ENCODE data around the gene ADAMTSL5.

Gene ADAMTSL5

DNA sequence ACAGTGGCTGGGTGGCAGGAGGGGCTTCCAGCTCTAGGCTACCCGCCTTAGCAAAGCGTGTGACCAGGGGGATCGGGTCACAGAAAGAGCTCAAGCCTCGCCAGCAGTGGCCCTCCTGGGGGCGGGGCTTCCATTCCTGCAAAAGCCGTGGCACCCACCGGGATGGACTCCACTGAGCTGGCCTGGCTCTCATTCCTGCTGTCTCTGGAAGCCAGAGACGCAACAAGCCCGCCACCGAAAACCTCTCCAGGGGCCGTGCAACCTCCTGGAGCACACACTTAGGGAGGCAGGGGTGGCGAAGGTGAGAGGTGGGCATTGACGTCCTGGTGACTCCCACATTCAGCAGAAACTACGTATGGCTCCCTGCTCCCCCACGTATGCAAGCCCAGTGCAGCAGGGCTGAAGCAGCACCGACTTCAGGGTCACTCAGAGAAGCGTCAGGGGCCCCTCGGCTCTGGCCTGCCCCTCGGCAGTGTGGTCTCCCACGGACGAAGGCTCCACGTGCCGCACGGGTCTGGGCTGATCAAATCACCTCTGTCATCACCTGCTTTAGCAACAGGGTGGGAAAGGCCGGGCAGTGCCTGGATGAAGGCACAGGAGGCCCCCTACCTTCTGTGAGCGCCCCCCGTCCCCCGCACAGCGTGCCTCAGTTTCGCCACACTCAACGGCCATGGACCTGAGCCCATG, 36.9 kb downstream of the ADAMTSL5 start:
- H3K27ac ChIP-seq: no peak overlapping the region
- TF ChIP-seq ZFX (IDR thresholded peaks at IDR 0.05): no peak
- TF ChIP-seq, protein P1, sequence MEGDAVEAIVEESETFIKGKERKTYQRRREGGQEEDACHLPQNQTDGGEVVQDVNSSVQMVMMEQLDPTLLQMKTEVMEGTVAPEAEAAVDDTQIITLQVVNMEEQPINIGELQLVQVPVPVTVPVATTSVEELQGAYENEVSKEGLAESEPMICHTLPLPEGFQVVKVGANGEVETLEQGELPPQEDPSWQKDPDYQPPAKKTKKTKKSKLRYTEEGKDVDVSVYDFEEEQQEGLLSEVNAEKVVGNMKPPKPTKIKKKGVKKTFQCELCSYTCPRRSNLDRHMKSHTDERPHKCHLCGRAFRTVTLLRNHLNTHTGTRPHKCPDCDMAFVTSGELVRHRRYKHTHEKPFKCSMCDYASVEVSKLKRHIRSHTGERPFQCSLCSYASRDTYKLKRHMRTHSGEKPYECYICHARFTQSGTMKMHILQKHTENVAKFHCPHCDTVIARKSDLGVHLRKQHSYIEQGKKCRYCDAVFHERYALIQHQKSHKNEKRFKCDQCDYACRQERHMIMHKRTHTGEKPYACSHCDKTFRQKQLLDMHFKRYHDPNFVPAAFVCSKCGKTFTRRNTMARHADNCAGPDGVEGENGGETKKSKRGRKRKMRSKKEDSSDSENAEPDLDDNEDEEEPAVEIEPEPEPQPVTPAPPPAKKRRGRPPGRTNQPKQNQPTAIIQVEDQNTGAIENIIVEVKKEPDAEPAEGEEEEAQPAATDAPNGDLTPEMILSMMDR (conservative IDR thresholded peaks at IDR 0.05): no peak

DNA sequence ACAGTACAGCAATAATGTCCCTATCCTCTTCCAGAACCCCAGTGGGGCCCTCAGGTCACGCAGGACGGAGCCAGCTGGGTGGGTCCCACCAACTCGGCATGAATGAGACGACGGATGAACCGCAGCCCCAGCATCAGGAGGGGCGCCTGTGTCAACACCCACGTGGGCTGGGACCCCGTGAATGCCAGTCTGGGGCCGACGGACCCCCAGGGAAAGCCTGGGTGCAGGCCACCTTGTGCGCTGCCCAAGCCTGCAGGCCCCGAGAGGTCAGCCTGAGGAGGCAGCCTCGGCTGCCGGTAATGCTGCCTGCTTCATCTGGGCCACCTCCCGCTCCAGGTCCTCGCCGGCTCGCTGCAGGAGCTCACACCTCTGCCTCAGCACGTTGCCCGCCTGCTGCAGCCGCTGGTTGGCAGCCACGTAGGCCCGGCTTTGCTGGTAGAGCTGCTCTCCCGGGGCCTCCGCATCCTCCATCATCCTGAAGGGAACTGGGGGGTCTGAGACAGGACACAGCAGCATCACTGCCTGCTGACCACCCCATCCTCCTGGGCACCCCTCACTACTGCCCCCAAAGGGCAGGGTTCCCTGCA, 38.0 kb downstream of the ADAMTSL5 start:
- H3K27ac ChIP-seq: no peak overlapping the region
- TF ChIP-seq ZFX (IDR thresholded peaks at IDR 0.05): no peak
- TF ChIP-seq, protein P1 (conservative IDR thresholded peaks at IDR 0.05): no peak

DNA sequence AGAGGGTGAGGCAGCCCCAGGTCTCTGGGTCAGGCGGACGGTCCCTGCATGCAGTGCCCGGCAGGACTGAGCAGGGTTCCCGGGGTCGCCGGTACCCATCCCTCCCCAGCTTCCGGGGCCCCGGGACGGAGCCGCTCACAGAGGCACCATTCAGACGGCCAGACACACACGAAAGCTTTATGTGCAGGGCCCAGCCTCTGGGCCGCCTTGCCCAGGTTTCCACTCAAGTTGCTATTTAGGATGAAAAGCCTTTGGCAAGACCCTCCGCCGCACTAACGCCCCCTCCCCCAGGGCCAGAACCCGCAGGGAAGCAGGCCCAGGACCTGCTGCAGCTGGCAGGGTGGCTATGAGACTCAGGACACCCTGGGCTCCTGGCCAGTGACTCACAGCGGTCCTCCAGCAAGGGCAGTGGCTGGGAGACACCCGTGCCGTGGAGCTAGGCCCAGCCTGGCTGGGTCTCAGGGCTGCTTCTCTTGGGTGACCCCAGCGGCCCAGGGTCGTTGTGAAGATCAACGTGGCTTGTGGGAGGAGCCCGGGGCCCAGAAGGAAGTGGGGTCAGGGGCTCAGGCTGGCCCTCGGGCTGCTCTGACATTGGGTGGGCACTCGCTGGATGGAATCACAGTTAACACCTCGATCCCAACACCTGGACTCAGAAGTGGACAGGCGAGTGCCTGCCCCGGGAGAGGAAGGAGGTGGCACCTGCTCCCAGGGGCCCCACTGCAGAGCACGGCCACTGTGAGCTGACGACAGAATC, 38.6 kb downstream of the ADAMTSL5 start:
- no peak overlapping the region for H3K27ac ChIP-seq
- TF ChIP-seq, protein P1 (conservative IDR thresholded peaks at IDR 0.05): no peak
- TF ChIP-seq ZFX (IDR thresholded peaks at IDR 0.05): no peak

DNA sequence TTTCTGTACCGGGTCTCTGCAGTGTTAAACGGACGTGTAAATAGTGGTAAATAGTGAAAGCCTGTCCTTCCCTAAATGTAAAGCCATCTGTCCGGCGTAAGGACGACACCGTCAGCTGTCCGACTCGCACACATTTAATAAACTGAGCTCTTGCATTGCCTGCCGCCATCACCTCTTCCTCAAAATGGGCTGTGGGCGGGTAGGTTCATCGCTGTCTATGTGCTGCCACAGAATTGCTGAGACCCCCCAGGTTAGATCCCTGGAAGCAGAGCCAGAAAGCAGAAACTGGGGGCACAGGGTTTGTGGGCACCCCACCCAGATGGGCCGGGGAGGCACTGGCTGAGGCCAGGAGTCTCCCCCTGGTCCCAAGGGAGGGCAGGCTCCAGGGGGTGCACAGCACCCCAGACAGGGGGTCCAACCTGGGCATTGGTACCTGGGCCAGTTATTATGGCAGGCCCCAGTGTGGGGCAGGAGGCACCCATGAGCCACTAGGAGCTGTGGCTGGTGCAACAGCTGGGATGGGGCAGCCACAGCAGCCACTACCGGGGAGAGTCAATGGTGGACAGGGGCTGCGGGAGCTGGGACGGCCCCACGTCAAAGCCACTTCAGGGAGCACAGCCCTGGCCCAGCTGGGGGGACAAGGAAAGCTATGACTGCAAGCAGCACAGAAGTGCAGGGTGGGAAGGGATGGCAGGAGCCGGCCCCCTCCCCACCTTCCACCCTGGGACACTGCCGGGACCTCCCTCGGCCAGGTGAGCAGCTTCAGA, 39.6 kb downstream of the ADAMTSL5 start:
- TF ChIP-seq, protein P1 (conservative IDR thresholded peaks at IDR 0.05): no peak
- no peak for TF ChIP-seq ZFX (IDR thresholded peaks at IDR 0.05)
- H3K27ac ChIP-seq: no peak overlapping the region

DNA sequence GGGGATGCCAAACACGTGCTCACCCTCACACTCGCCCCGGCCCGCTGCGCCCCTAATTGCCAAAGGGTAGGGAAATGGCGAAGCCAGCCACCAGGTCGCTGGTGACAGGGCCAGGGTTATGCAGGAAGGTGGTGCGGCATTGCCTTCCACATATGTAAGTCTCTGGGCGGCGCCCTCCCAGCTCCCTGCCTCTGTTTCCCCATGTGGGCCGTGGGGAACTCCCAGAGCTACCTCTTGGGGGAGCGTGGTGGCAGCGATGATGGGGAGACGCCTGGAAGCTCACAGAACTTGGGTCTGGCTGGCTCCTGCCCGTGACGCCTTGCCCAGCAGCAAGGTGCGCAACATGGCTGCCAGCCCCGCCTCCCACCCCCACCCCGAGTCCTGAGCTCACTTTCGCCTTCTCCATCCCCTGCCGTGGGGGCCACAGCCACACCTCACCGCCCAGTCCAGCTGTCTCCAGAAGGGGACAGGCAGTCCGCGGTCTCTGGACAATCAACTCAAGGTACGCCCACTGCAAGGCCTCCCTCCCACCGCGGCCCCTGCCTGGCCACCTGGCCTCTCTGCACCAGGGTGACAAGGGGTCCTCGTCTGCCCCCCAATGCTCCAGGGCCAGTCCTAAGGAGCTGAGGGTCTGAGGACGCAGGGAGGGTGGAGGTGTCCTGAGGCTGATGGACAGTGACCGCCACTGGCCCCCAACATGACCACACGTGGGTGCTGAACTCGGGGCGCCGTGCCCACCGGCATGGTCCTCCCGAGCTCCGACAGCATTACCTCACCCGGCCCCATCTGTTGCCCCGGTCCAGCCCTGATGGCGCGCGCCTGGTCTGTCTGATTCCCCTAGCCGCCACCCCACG, 40.4 kb downstream of the ADAMTSL5 start:
- no peak for TF ChIP-seq ZFX (IDR thresholded peaks at IDR 0.05)
- TF ChIP-seq, protein P1 (conservative IDR thresholded peaks at IDR 0.05): no peak
- peak overlapping the region; percentile 92; the same call in 1 of the 2 replicates for H3K27ac ChIP-seq

DNA sequence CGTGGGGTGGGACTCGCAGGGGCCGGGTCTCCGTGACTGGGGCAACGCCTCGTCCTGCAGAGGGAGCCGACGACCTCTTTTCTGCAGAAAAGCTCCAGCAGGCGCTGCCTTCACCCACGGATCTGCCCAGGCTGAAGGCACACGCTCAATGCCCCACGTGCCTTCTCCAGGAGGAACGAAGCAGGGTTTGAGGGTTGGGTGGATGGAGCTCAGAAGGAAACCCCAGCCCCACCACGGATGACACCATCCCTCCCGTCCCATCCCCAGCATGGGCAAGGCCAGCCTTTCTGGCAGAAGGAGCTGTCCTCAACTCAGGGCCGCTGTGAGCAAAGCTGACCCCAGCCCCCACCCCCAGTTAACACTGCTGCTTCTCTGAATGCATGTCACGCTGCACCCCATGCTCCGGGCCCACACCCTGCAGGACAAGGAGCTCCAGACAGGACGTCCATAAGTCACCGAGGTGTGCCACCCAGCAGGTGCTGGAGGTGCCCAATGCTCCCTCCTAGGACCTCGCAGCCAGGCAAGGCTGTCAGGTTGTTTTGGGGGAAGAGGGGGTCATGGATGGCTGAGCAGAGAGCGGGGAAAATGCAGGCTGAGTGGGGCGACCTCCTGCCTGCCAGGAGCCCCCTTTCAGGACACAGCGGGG, 41.2 kb downstream of the ADAMTSL5 start:
- TF ChIP-seq, protein P1 (conservative IDR thresholded peaks at IDR 0.05): no peak; the same call in 1 of the 2 replicates
- TF ChIP-seq ZFX (IDR thresholded peaks at IDR 0.05): no peak
- H3K27ac ChIP-seq: peak overlapping the region; percentile 92
